Measurements from ENCODE around the gene CDADC1. TPM values are rescaled to one million over a fixed set of nuclear protein-coding genes. Genes with fewer than 3 reads are reported as not detected.

Gene CDADC1
- total RNA-seq, 1 experiment from 2014 or later: 7.6 TPM

DNA sequence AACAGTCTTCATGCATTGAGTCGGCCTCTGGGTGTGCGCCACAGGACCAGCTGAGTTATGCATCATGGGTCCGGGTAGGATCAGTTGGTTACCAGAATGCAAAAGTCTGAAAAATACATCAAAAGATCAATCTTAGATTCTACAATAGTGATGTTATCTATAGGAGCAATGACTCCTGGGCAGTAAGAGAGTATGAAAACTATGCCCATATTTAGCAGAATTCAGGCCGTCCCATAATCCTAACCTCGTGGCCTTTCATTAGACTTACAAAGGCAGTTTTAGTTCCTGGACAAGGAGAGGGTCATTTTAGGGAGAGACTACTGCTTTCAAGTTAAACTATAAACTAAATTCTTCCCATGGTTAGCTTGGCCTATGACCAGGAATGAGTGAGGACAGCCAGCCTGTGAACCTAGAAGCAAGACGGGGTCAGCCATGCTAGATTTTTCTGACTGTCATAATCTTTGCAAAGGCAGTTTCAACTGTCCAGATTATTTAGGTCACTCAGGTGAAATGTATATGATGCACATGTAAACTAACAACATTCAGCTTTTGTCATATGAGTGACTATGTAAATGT, 11.8 kb upstream of the CDADC1 start:
- no peak overlapping the region for H3K9ac ChIP-seq (ENCODE audit: low read length)
- H3K9me2 ChIP-seq (ENCODE audit: insufficient read depth): no peaks in the 10 kb centered on the region
- RAD21 ChIA-PET (ENCODE audit: low non-redundant PET in 1 of 2, low total read pairs in 2 of 2, uncharacterized antibody in 2 of 2, unreplicated experiment in 2 of 2): no interaction called here
- POLR2A ChIA-PET: no interaction called here
- H2AFZ ChIP-seq (ENCODE audit: low read depth, low read length, poor library complexity, severe bottlenecking): no peak overlapping the region
- H3K36me3 ChIP-seq (ENCODE audit: control insufficient read depth in 1 of 2, insufficient read depth in 2 of 2, low read length in 2 of 2): no peaks in the 10 kb centered on the region
- no peak overlapping the region for H3K4me2 ChIP-seq (ENCODE audit: low read length)
- DNase-seq (ENCODE audit: low read depth, low spot score): no peak
- no peaks in the 10 kb centered on the region for H4K20me1 ChIP-seq (ENCODE audit: insufficient read depth)
- no TSS peak for BruUV-seq (replicated peaks)
- H3K27ac ChIP-seq (ENCODE audit: low read depth, low read length): no peak overlapping the region
- H3K4me1 ChIP-seq (ENCODE audit: control insufficient read depth in 1 of 2, insufficient read depth in 2 of 2, low read length in 2 of 2): no peaks in the 10 kb centered on the region
- no peaks in the 10 kb centered on the region for H3K27me3 ChIP-seq (ENCODE audit: insufficient read depth, low read length)
- CTCF ChIA-PET: no interaction called here
- TF ChIP-seq ZNF274 (IDR thresholded peaks at IDR 0.05; ENCODE audit: low read depth, low read length) (no peak), FOSL1 (IDR thresholded peaks at IDR 0.05; ENCODE audit: low read depth) (no peak), CEBPB (IDR thresholded peaks at IDR 0.05; ENCODE audit: low read depth) (no peak)
- no peaks in the 10 kb centered on the region for H3K9me3 ChIP-seq (ENCODE audit: control insufficient read depth in 1 of 2, insufficient read depth in 1 of 2, low read depth in 1 of 2, low read length in 2 of 2)
- H3K4me3 ChIP-seq (replicated peaks in 1 of 2; ENCODE audit: low read depth in 1 of 2, low read length in 2 of 2): no peak overlapping the region
- intact Hi-C loops (cut with micrococcal nuclease): no loop called here
- H3K79me2 ChIP-seq (ENCODE audit: insufficient read depth, low read length): no peaks in the 10 kb centered on the region
- no peak for ATAC-seq

DNA sequence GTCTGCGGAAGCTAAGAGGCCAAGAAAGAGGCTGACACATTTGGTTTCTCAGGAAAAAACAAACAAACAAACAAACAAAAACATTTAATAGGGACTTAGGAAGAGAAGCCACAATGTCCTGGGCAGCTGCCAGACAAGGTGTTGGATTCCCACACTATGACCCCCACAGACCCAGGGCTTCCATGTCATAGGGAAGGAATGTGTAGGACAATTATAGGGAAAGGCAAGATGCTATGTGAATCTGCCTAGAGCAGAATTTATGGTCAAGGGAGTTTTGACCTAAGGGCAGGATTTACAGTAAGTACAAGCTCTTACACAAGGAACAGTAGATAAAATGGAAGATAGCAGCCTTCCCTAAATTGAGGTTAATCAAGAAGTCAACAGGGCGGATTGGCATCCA, 9.1 kb upstream of the CDADC1 start:
- Histone ChIP-seq H3K4me2 (ENCODE audit: low read length) (no peak overlapping the region), H3K4me3 (replicated peaks in 1 of 2; ENCODE audit: low read depth in 1 of 2, low read length in 2 of 2) (no peak overlapping the region), H3K79me2 (ENCODE audit: insufficient read depth, low read length) (no peaks in the 10 kb centered on the region), H3K36me3 (ENCODE audit: control insufficient read depth in 1 of 2, insufficient read depth in 2 of 2, low read length in 2 of 2) (no peaks in the 10 kb centered on the region), H3K9me3 (ENCODE audit: control insufficient read depth in 1 of 2, insufficient read depth in 1 of 2, low read depth in 1 of 2, low read length in 2 of 2) (no peaks in the 10 kb centered on the region), H3K27ac (ENCODE audit: low read depth, low read length) (no peak overlapping the region), H4K20me1 (ENCODE audit: insufficient read depth) (no peaks in the 10 kb centered on the region), H2AFZ (ENCODE audit: low read depth, low read length, poor library complexity, severe bottlenecking) (no peak overlapping the region), H3K9me2 (ENCODE audit: insufficient read depth) (no peaks in the 10 kb centered on the region), H3K4me1 (ENCODE audit: control insufficient read depth in 1 of 2, insufficient read depth in 2 of 2, low read length in 2 of 2) (no peaks in the 10 kb centered on the region), H3K9ac (ENCODE audit: low read length) (no peak overlapping the region), H3K27me3 (ENCODE audit: insufficient read depth, low read length) (no peaks in the 10 kb centered on the region)
- POLR2A ChIA-PET: no interaction called here
- CTCF ChIA-PET: no interaction called here
- RAD21 ChIA-PET (ENCODE audit: low non-redundant PET in 1 of 2, low total read pairs in 2 of 2, uncharacterized antibody in 2 of 2, unreplicated experiment in 2 of 2): interaction anchor here in 1 of 2 experiments (0.7 kb wide), 1 partner anchor 873 kb away, joined by 3 read pairs; no protein-coding TSS in a partner anchor
- ATAC-seq: no peak
- TF ChIP-seq RAD21 (IDR thresholded peaks at IDR 0.05; ENCODE audit: low read depth): no peak
- TF ChIP-seq YY1 (IDR thresholded peaks at IDR 0.05; ENCODE audit: extremely low read depth, insufficient replicate concordance, low read depth, low read length): no peak
- no peak for TF ChIP-seq SP1 (IDR thresholded peaks at IDR 0.05; ENCODE audit: low read depth)
- no peak for TF ChIP-seq TCF7L2 (IDR thresholded peaks at IDR 0.05; ENCODE audit: borderline replicate concordance, extremely low read depth, insufficient read depth, insufficient read length)
- no peak for TF ChIP-seq POLR2A (IDR thresholded peaks at IDR 0.05; ENCODE audit: borderline replicate concordance, extremely low read depth, insufficient read depth, insufficient read length)
- TF ChIP-seq, protein P1, sequence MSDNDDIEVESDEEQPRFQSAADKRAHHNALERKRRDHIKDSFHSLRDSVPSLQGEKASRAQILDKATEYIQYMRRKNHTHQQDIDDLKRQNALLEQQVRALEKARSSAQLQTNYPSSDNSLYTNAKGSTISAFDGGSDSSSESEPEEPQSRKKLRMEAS (IDR thresholded peaks at IDR 0.05): no peak
- TF ChIP-seq EGR1 (IDR thresholded peaks at IDR 0.05; ENCODE audit: low read depth): no peak
- no peak for TF ChIP-seq ZNF274 (IDR thresholded peaks at IDR 0.05; ENCODE audit: low read depth, low read length)
- TF ChIP-seq POLR2AphosphoS5 (IDR thresholded peaks at IDR 0.05; ENCODE audit: low read depth, low read length): no peak
- no peak for TF ChIP-seq ZFX (IDR thresholded peaks at IDR 0.05)
- TF ChIP-seq, protein P2, sequence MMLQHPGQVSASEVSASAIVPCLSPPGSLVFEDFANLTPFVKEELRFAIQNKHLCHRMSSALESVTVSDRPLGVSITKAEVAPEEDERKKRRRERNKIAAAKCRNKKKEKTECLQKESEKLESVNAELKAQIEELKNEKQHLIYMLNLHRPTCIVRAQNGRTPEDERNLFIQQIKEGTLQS (IDR thresholded peaks at IDR 0.05): no peak
- TF ChIP-seq FOSL1 (IDR thresholded peaks at IDR 0.05; ENCODE audit: low read depth): no peak
- TF ChIP-seq, protein P3, sequence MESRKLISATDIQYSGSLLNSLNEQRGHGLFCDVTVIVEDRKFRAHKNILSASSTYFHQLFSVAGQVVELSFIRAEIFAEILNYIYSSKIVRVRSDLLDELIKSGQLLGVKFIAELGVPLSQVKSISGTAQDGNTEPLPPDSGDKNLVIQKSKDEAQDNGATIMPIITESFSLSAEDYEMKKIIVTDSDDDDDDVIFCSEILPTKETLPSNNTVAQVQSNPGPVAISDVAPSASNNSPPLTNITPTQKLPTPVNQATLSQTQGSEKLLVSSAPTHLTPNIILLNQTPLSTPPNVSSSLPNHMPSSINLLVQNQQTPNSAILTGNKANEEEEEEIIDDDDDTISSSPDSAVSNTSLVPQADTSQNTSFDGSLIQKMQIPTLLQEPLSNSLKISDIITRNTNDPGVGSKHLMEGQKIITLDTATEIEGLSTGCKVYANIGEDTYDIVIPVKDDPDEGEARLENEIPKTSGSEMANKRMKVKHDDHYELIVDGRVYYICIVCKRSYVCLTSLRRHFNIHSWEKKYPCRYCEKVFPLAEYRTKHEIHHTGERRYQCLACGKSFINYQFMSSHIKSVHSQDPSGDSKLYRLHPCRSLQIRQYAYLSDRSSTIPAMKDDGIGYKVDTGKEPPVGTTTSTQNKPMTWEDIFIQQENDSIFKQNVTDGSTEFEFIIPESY (IDR thresholded peaks at IDR 0.05; ENCODE audit: extremely low read depth, insufficient replicate concordance, low read length): no peak
- TF ChIP-seq EZH2phosphoT487 (IDR thresholded peaks at IDR 0.05; ENCODE audit: borderline replicate concordance): no peak
- no peak for TF ChIP-seq CBX3 (IDR thresholded peaks at IDR 0.05; ENCODE audit: low read depth)
- BruUV-seq (replicated peaks): no TSS peak
- intact Hi-C loops (cut with micrococcal nuclease): no loop called here
- DNase-seq (ENCODE audit: low read depth, low spot score): no peak
